Activated naive CD4-positive, alpha-beta T cell treated with anti-CD3 and anti-CD28 coated beads, Interleukin-2, amount 10 ng/mL, durations not matched to agents 7 days and 5 days (primary cell): ENCODE results near the gene C17orf100.

Experiments used
- CTCF ChIA-PET: fragments of 350-600 bp; sonication (Branson Sonifier 250); formaldehyde crosslinking; loops from one replicate; lab custom pipeline; 2021; ENCODE audit warnings: antibody characterized with exemption; lab: Charles Lee
- DNase-seq: peaks from one replicate; pipeline ENCODE4 v3.0.0-alpha.2; 2020
- H3K27ac Mint-ChIP-seq: one replicate; pipeline ENCODE4 v1.8.0; 2021; ENCODE audit warnings: mild to moderate bottlenecking, moderate library complexity, mixed read lengths
- H3K27me3 Mint-ChIP-seq: one replicate; pipeline ENCODE4 v1.8.0; 2021; ENCODE audit warnings: mild to moderate bottlenecking, mixed read lengths
- H3K36me3 Mint-ChIP-seq: one replicate; pipeline ENCODE4 v1.8.0; 2021; ENCODE audit warnings: mixed read lengths
- H3K4me1 Mint-ChIP-seq: one replicate; pipeline ENCODE4 v1.8.0; 2021; ENCODE audit warnings: mixed read lengths
- H3K4me3 Mint-ChIP-seq: one replicate; pipeline ENCODE4 v1.8.0; 2021; ENCODE audit warnings: mild to moderate bottlenecking, moderate library complexity, mixed read lengths
- H3K9me3 Mint-ChIP-seq: one replicate; pipeline ENCODE4 v1.8.0; 2021; ENCODE audit warnings: mixed read lengths

Gene C17orf100

GRCh38 chr17:6699997-6700947 lies 48.7 kb downstream of the C17orf100 start:
- no peak for DNase-seq
- Mint-ChIP-seq H3K4me3 (no peak overlapping the region), H3K27ac (no peak overlapping the region), H3K27me3 (peaks cover 47% of the 10 kb centered on the region), H3K4me1 (no peaks in the 10 kb centered on the region), H3K36me3 (no peaks in the 10 kb centered on the region), H3K9me3 (no peaks in the 10 kb centered on the region)
- CTCF ChIA-PET: interaction anchor here (2.0 kb wide), 2 partner anchors 39 to 227 kb away, joined by 4 to 5 read pairs; no protein-coding TSS in a partner anchor

GRCh38 chr17:6700948-6701307 lies 49.4 kb downstream of the C17orf100 start:
- Mint-ChIP-seq H3K27ac (no peak overlapping the region), H3K9me3 (no peaks in the 10 kb centered on the region), H3K27me3 (peaks cover 44% of the 10 kb centered on the region), H3K4me3 (no peak overlapping the region), H3K4me1 (no peaks in the 10 kb centered on the region), H3K36me3 (no peaks in the 10 kb centered on the region)
- DNase-seq: no peak
- CTCF ChIA-PET: interaction anchor here (2.0 kb wide), 2 partner anchors 40 to 228 kb away, joined by 4 to 5 read pairs; no protein-coding TSS in a partner anchor

- no peak overlapping the region for H3K27ac Mint-ChIP-seq
- H3K27me3 Mint-ChIP-seq: peaks cover 43% of the 10 kb centered on the region
- CTCF ChIA-PET: interaction anchor here (2.0 kb wide), 2 partner anchors 41 to 229 kb away, joined by 4 to 5 read pairs; no protein-coding TSS in a partner anchor
- DNase-seq: peak; percentile 54
- H3K36me3 Mint-ChIP-seq: no peaks in the 10 kb centered on the region
- no peak overlapping the region for H3K4me3 Mint-ChIP-seq
- H3K9me3 Mint-ChIP-seq: no peaks in the 10 kb centered on the region
- no peaks in the 10 kb centered on the region for H3K4me1 Mint-ChIP-seq
These were observed 50.2 kb downstream of the C17orf100 start for GRCh38 chr17:6701719-6702118.

GRCh38 chr17:6702567-6703215 lies 51.1 kb downstream of the C17orf100 start:
- peaks cover 44% of the 10 kb centered on the region for H3K27me3 Mint-ChIP-seq
- no peak for DNase-seq
- no peak overlapping the region for H3K4me3 Mint-ChIP-seq
- CTCF ChIA-PET: interaction anchor here (2.0 kb wide), 1 partner anchor 230 kb away, joined by 4 read pairs; no protein-coding TSS in a partner anchor
- no peak overlapping the region for H3K27ac Mint-ChIP-seq
- no peaks in the 10 kb centered on the region for H3K4me1 Mint-ChIP-seq
- no peaks in the 10 kb centered on the region for H3K36me3 Mint-ChIP-seq
- no peaks in the 10 kb centered on the region for H3K9me3 Mint-ChIP-seq
